ENCODE measurements around the gene KIAA1958. TPM values are rescaled to one million over a fixed set of nuclear protein-coding genes. Genes with fewer than 3 reads are reported as not detected.
"Not testable (repeated sequence)": the region's sequence is repeated elsewhere in the genome, so short reads cannot be mapped to it uniquely, and the experiment has no call there.

KIAA1958 gene
- total RNA-seq, 2 experiments from 2014 or later = 9.7 to 13.0 TPM

GRCh38 chr9:112505607-112506006 lies 19.0 kb downstream of the KIAA1958 start:
- no peaks in the 10 kb centered on the region for H3K36me3 Mint-ChIP-seq (ENCODE audit: low read depth)
- DNase-seq (no peak), ATAC-seq (no peak)
- H3K9me3 Mint-ChIP-seq (ENCODE audit: low read depth) = no peaks in the 10 kb centered on the region
- no peaks in the 10 kb centered on the region for H3K27me3 Mint-ChIP-seq
- no peaks in the 10 kb centered on the region for H3K4me1 Mint-ChIP-seq
- intact Hi-C loops (cut with DNase I, micrococcal nuclease) = no loop called here
- ChIA-PET POLR2A (no interaction called here), CTCF (interaction anchor here (1.1 kb wide), 1 partner anchor 10 kb away, joined by 3 read pairs; no protein-coding TSS in a partner anchor)
- no peak overlapping the region for H3K27ac Mint-ChIP-seq
- no peak overlapping the region for H3K4me3 Mint-ChIP-seq

GRCh38 chr9:112506571-112506970 lies 19.9 kb downstream of the KIAA1958 start:
- Mint-ChIP-seq H3K27me3 (no peaks in the 10 kb centered on the region), H3K4me3 (no peak overlapping the region), H3K9me3 (ENCODE audit: low read depth) (no peaks in the 10 kb centered on the region), H3K4me1 (no peaks in the 10 kb centered on the region), H3K27ac (no peak overlapping the region), H3K36me3 (ENCODE audit: low read depth) (no peaks in the 10 kb centered on the region)
- DNase-seq (no peak), ATAC-seq (no peak)
- CTCF ChIA-PET = no interaction called here
- POLR2A ChIA-PET = no interaction called here
- intact Hi-C loops (cut with DNase I, micrococcal nuclease) = no loop called here

GRCh38 chr9:112507001-112507680 lies 20.5 kb downstream of the KIAA1958 start:
- POLR2A ChIA-PET = no interaction called here

GRCh38 chr9:112508377-112508776 lies 21.8 kb downstream of the KIAA1958 start:
- ChIA-PET POLR2A (no interaction called here), CTCF (no interaction called here)
- Mint-ChIP-seq H3K9me3 (ENCODE audit: low read depth) (no peaks in the 10 kb centered on the region), H3K4me3 (no peak overlapping the region), H3K36me3 (ENCODE audit: low read depth) (no peaks in the 10 kb centered on the region), H3K27ac (no peak overlapping the region), H3K27me3 (no peaks in the 10 kb centered on the region), H3K4me1 (no peaks in the 10 kb centered on the region)
- ATAC-seq (no peak), DNase-seq (no peak)
- intact Hi-C loops (cut with DNase I, micrococcal nuclease) = no loop called here

More at GRCh38 chr9:112507001-112507680, 20.5 kb downstream of the KIAA1958 start:
- H3K27ac Mint-ChIP-seq = no peak overlapping the region
- CTCF ChIA-PET = no interaction called here
- no peaks in the 10 kb centered on the region for H3K27me3 Mint-ChIP-seq
- ATAC-seq (no peak), DNase-seq (no peak)
- H3K9me3 Mint-ChIP-seq (ENCODE audit: low read depth) = no peaks in the 10 kb centered on the region
- H3K36me3 Mint-ChIP-seq (ENCODE audit: low read depth) = no peaks in the 10 kb centered on the region
- no peak overlapping the region for H3K4me3 Mint-ChIP-seq
- no peaks in the 10 kb centered on the region for H3K4me1 Mint-ChIP-seq
- intact Hi-C loops (cut with DNase I, micrococcal nuclease) = no loop called here

GRCh38 chr9:112512377-112512776 lies 25.8 kb downstream of the KIAA1958 start:
- ATAC-seq; H3K4me3 Mint-ChIP-seq; DNase-seq; CTCF ChIA-PET; H3K9me3 Mint-ChIP-seq (ENCODE audit: low read depth); H3K36me3 Mint-ChIP-seq (ENCODE audit: low read depth); intact Hi-C loops (cut with DNase I, micrococcal nuclease); POLR2A ChIA-PET; H3K27ac Mint-ChIP-seq; H3K4me1 Mint-ChIP-seq; H3K27me3 Mint-ChIP-seq: not testable (repeated sequence)

- DNase-seq (no peak), ATAC-seq (no peak)
- Mint-ChIP-seq H3K4me3 (no peak overlapping the region), H3K36me3 (ENCODE audit: low read depth) (no peaks in the 10 kb centered on the region), H3K27ac (no peak overlapping the region), H3K9me3 (ENCODE audit: low read depth) (no peaks in the 10 kb centered on the region), H3K4me1 (no peaks in the 10 kb centered on the region), H3K27me3 (no peaks in the 10 kb centered on the region)
- intact Hi-C loops (cut with DNase I, micrococcal nuclease) = no loop called here
- CTCF ChIA-PET = no interaction called here
- POLR2A ChIA-PET = no interaction called here
These were observed 30.1 kb downstream of the KIAA1958 start for GRCh38 chr9:112516769-112517168.

GRCh38 chr9:112520069-112520468 lies 33.4 kb downstream of the KIAA1958 start:
- Mint-ChIP-seq H3K36me3 (ENCODE audit: low read depth) (no peaks in the 10 kb centered on the region), H3K27ac (no peak overlapping the region), H3K9me3 (ENCODE audit: low read depth) (no peaks in the 10 kb centered on the region), H3K4me3 (no peak overlapping the region), H3K27me3 (no peaks in the 10 kb centered on the region), H3K4me1 (no peaks in the 10 kb centered on the region)
- intact Hi-C loops (cut with DNase I, micrococcal nuclease) = no loop called here
- CTCF ChIA-PET = no interaction called here
- no peak for DNase-seq
- ATAC-seq = no peak
- POLR2A ChIA-PET = no interaction called here

- POLR2A ChIA-PET = no interaction called here
- DNase-seq (no peak), ATAC-seq (no peak)
- H3K36me3 Mint-ChIP-seq (ENCODE audit: low read depth) = no peaks in the 10 kb centered on the region
- H3K4me1 Mint-ChIP-seq = no peaks in the 10 kb centered on the region
- H3K9me3 Mint-ChIP-seq (ENCODE audit: low read depth) = no peaks in the 10 kb centered on the region
- intact Hi-C loops (cut with DNase I, micrococcal nuclease) = no loop called here
- H3K27me3 Mint-ChIP-seq = no peaks in the 10 kb centered on the region
- H3K27ac Mint-ChIP-seq = no peak overlapping the region
- CTCF ChIA-PET = no interaction called here
- H3K4me3 Mint-ChIP-seq = no peak overlapping the region
These were observed 34.0 kb downstream of the KIAA1958 start for GRCh38 chr9:112520656-112521055.

GRCh38 chr9:112526973-112527372 lies 40.3 kb downstream of the KIAA1958 start:
- H3K4me1 Mint-ChIP-seq = no peaks in the 10 kb centered on the region
- no peak overlapping the region for H3K4me3 Mint-ChIP-seq
- DNase-seq = no peak
- no peak for ATAC-seq
- intact Hi-C loops (cut with DNase I, micrococcal nuclease) = no loop called here
- POLR2A ChIA-PET = no interaction called here
- CTCF ChIA-PET = no interaction called here
- H3K9me3 Mint-ChIP-seq (ENCODE audit: low read depth) = no peaks in the 10 kb centered on the region
- H3K36me3 Mint-ChIP-seq (ENCODE audit: low read depth) = peaks cover under 1% of the 10 kb centered on the region
- no peak overlapping the region for H3K27ac Mint-ChIP-seq
- no peaks in the 10 kb centered on the region for H3K27me3 Mint-ChIP-seq

- CTCF ChIA-PET = no interaction called here
- Mint-ChIP-seq H3K4me3 (no peak overlapping the region), H3K27me3 (no peaks in the 10 kb centered on the region), H3K4me1 (no peaks in the 10 kb centered on the region), H3K9me3 (ENCODE audit: low read depth) (no peaks in the 10 kb centered on the region), H3K27ac (no peak overlapping the region), H3K36me3 (ENCODE audit: low read depth) (peaks cover 1% of the 10 kb centered on the region)
- intact Hi-C loops (cut with DNase I, micrococcal nuclease) = no loop called here
- POLR2A ChIA-PET = no interaction called here
- DNase-seq (no peak), ATAC-seq (no peak)
These were observed 41.3 kb downstream of the KIAA1958 start for GRCh38 chr9:112527959-112528358.

GRCh38 chr9:112529316-112529715 lies 42.7 kb downstream of the KIAA1958 start:
- CTCF ChIA-PET = no interaction called here

GRCh38 chr9:112530751-112531205 lies 44.2 kb downstream of the KIAA1958 start:
- intact Hi-C loops (cut with DNase I, micrococcal nuclease) = no loop called here
- H3K27ac Mint-ChIP-seq = no peak overlapping the region
- CTCF ChIA-PET = interaction anchor here (0.6 to 1.1 kb wide), 2 partner anchors 43 to 433 kb away, joined by 3 read pairs; no protein-coding TSS in a partner anchor

More at GRCh38 chr9:112529316-112529715, 42.7 kb downstream of the KIAA1958 start:
- POLR2A ChIA-PET = no interaction called here
- H3K36me3 Mint-ChIP-seq (ENCODE audit: low read depth) = peaks cover 3% of the 10 kb centered on the region
- no peaks in the 10 kb centered on the region for H3K9me3 Mint-ChIP-seq (ENCODE audit: low read depth)
- no peaks in the 10 kb centered on the region for H3K27me3 Mint-ChIP-seq
- H3K27ac Mint-ChIP-seq = no peak overlapping the region
- no peaks in the 10 kb centered on the region for H3K4me1 Mint-ChIP-seq
- no peak overlapping the region for H3K4me3 Mint-ChIP-seq
- ATAC-seq (no peak), DNase-seq (no peak)
- intact Hi-C loops (cut with DNase I, micrococcal nuclease) = no loop called here

More at GRCh38 chr9:112530751-112531205, 44.2 kb downstream of the KIAA1958 start:
- ATAC-seq (no peak), DNase-seq (no peak)
- POLR2A ChIA-PET = no interaction called here
- no peaks in the 10 kb centered on the region for H3K9me3 Mint-ChIP-seq (ENCODE audit: low read depth)
- no peaks in the 10 kb centered on the region for H3K4me1 Mint-ChIP-seq
- no peaks in the 10 kb centered on the region for H3K27me3 Mint-ChIP-seq
- H3K36me3 Mint-ChIP-seq (ENCODE audit: low read depth) = peaks cover 3% of the 10 kb centered on the region
- no peak overlapping the region for H3K4me3 Mint-ChIP-seq

Data from activated CD4-positive, alpha-beta T cell treated with anti-CD3 and anti-CD28 coated beads for 36 hours (primary cell).